NOMO-1 treated with DMSO at 0.1 percent for 48 hours (cell line): ENCODE results near the gene FAM25C.
"Not testable (repeated sequence)": the region's sequence is repeated elsewhere in the genome, so short reads cannot be mapped to it uniquely, and the experiment has no call there.

Source experiments
- DNase-seq: peaks from one replicate; lab custom pipeline; 2025; ENCODE audit not compliant: unreplicated experiment; lab: John Stamatoyannopoulos, UW

Gene FAM25C

DNA sequence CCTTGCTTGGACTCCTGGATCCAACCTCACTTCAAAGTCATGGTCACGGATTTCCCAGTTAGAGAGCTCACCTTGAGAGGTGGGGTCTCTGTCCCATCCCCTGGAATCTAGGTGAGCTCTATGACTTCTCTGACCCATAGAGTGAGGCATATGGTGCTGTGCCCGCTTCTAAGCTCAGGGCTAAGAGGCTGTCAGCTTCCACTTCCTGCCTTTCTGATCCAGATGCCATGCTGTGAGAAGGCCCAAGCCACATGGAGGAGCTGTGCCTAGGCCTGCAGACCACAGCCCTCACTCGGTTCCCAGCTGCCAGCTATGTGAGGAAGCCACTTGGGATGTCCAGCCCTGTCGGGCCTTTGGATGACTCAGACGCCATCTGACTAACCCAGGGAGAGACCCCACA, 39.9 kb downstream of the FAM25C start:
- DNase-seq, result not testable (repeated sequence)

- DNase-seq, result not testable (repeated sequence)
These were observed 42.4 kb downstream of the FAM25C start for GRCh38 chr10:47957158-47957557.

DNA sequence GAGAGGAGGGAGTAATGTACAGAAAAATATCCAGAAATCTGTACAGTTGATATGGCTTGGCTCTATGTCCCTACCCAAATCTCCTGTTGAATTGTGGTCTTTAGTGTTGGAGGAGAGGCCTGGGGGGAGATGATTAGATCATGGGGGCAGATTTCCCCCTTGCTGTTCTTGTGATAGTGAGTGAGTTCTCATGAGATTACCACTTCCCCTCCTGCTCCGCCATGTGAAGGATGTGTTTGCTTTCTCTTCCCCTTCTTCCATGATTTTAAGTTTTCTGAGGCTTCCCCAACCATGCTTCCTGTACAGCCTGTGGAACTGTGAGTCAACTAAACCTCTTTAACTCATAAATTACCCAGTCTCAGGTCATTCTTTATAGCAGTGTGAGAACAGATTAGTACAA, 52.2 kb downstream of the FAM25C start:
- peak; percentile 62 for DNase-seq
